Activated CD4-positive, alpha-beta T cell treated with anti-CD3 and anti-CD28 coated beads for 36 hours (primary cell): ENCODE data around the gene UBASH3A. TPM values are rescaled to one million over a fixed set of nuclear protein-coding genes. Genes with fewer than 3 reads are reported as not detected.
A peak's percentile ranks its signal among the peaks of the same experiment; 100 is the strongest.

Source experiments
- ATAC-seq: fragments of 200-7000 bp; cut with Tn5 transposase; one replicate; pipeline ENCODE4 v1.10.0; 2021; ENCODE audit warnings: mild to moderate bottlenecking, moderate library complexity
- CTCF ChIA-PET: fragments of 350-600 bp; sonication (Branson Sonifier 250); formaldehyde crosslinking; loops from one replicate; lab custom pipeline; 2021; ENCODE audit warnings: antibody characterized with exemption; lab: Charles Lee
- POLR2A ChIA-PET: fragments of 350-600 bp; sonication (Branson Sonifier 250); formaldehyde crosslinking; loops from one replicate; lab custom pipeline; 2021; ENCODE audit warnings: antibody characterized with exemption, inconsistent platforms; lab: Charles Lee
- DNase-seq: peaks from one replicate; pipeline ENCODE4 v3.0.0-alpha.2; 2020
- H3K27ac Mint-ChIP-seq: one replicate; pipeline ENCODE4 v1.8.0; 2021; ENCODE audit warnings: mixed read lengths
- H3K27me3 Mint-ChIP-seq: one replicate; pipeline ENCODE4 v1.8.0; 2021; ENCODE audit warnings: mixed read lengths
- H3K36me3 Mint-ChIP-seq: one replicate; pipeline ENCODE4 v1.8.0; 2021; ENCODE audit warnings: low read depth, mixed read lengths
- H3K4me1 Mint-ChIP-seq: one replicate; pipeline ENCODE4 v1.8.0; 2021; ENCODE audit warnings: mixed read lengths
- H3K4me3 Mint-ChIP-seq: one replicate; pipeline ENCODE4 v1.8.0; 2021; ENCODE audit warnings: mild to moderate bottlenecking, moderate library complexity, mixed read lengths
- H3K9me3 Mint-ChIP-seq: one replicate; pipeline ENCODE4 v1.8.0; 2021; ENCODE audit warnings: low read depth, mixed read lengths
- intact Hi-C, 2 experiments: fragments of 100-400 bp; cut with DNase I in 1 of 2; cut with micrococcal nuclease in 1 of 2; formaldehyde crosslinking; loops; one replicate each; pipeline versions ENCODE4 v1.14.2 to v1.15.1; 2022 to 2024; cut with DNase I, micrococcal nuclease
- total RNA-seq, 2 experiments: library from RNA; stranded (reverse); gene quantifications; one replicate each; pipeline ENCODE4 v1.2.3, GENCODE V29; 2021

Gene UBASH3A
- total RNA-seq, 2 experiments from 2014 or later = 37.3 to 39.0 TPM

DNA sequence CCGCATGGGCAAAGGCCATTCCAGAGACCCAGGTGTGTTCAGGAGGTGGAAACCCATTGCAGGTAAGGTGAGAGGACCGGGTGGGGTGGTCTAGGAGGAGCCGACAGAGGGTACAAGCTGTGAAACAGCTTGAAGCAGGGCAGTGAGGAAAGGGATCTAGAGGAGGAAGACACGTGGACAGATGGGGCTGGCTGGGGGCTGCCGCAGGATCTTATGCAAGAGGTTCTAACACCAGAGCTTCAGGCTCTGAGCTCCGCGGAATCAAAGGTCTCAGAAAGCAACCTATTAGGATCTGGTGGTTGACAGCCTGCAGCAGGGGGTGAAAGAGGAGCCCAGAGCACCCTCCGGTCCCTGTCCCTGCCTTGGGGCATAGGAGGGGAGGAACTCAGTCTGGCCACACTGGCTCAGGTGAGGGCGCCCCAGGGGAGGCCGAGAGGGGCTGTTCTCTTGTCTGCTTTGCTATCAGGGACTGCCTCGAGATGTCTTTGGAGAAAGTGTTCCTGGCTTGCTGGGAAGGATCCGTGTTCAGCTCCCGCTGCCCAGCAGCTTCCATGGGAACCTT is 39.3 kb upstream of the UBASH3A start:
- DNase-seq (no peak), ATAC-seq (no peak)
- Mint-ChIP-seq H3K27ac (no peak overlapping the region), H3K36me3 (no peaks in the 10 kb centered on the region), H3K9me3 (no peaks in the 10 kb centered on the region), H3K4me3 (no peak overlapping the region), H3K27me3 (no peaks in the 10 kb centered on the region), H3K4me1 (peaks cover 8% of the 10 kb centered on the region)
- ChIA-PET POLR2A (no interaction called here), CTCF (no interaction called here)
- intact Hi-C loops = no loop called here

DNA sequence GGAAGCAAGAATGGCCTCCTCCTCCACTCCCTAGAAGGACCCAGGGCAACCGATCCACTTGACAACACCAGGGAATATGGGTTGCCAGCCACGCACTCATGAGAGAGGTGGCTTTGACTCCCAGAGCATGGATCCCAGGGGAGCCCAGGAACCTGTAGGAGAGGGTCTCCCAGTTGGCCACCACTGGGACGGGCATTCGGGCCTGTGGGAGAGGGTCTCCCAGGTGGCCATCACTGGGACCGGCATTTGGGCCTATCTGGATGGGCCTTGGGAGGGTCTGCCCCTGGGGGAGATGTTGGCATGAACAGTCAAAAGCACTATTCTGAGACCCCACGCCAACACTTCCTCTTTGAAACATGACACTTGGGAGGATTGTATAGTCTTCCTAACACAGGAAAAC is 37.9 kb upstream of the UBASH3A start:
- CTCF ChIA-PET = no interaction called here
- Mint-ChIP-seq H3K27ac (no peak overlapping the region), H3K36me3 (peaks cover 3% of the 10 kb centered on the region), H3K4me3 (no peak overlapping the region), H3K27me3 (no peaks in the 10 kb centered on the region), H3K9me3 (no peaks in the 10 kb centered on the region), H3K4me1 (peaks cover 11% of the 10 kb centered on the region)
- ATAC-seq = no peak
- intact Hi-C loops = no loop called here
- POLR2A ChIA-PET = no interaction called here
- no peak for DNase-seq

DNA sequence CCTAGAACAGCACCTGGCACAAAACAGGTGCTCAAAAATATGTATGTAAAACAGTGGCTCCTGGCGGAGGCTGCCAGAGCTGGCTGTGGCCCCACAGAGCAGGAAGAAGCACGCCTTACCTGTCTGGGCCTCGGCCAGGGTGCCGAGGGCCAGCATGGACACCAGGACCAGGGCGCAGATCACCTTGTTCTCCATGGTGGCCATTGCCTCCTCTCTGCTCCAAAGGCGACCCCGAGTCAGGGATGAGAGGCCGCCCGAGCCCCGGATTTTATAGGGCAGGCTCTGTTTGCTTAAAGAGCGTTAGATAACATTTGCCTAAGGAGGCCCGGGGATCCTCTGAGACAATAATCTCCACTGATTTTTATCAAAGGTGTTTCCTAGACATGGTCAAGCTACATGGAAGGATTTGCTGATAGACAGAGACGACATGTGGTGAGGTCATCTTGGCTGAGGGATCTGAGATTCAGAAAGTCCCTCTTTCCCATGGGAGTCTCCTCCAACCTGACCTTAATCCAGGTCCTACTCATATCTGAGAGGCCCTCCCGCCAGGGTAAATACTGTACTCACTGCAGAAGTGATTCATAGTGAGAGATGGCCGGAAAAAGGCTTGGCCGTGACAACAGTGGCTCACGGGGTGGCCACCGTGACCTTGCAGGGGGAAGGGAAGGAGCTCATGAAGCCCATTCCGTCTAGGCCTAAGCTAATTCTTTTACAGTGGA is 37.3 kb upstream of the UBASH3A start, which contains the start of gene TFF1:
Gene TFF1 (minus strand): TSS at position 244 of the 719 bp plus-strand sequence. CDS start 40 bp downstream, at position 204.
- CTCF ChIA-PET = interaction anchor here (0.6 to 0.7 kb wide), 3 partner anchors 39 to 262 kb away, joined by 3 to 5 read pairs (median 4); no protein-coding TSS in a partner anchor
- no peak for DNase-seq
- intact Hi-C loops = no loop called here
- H3K4me3 Mint-ChIP-seq = no peak within 1 kb of the TSS
- no peaks in the 10 kb centered on the region for H3K27me3 Mint-ChIP-seq
- H3K36me3 Mint-ChIP-seq = peaks cover 9% of the 10 kb centered on the region
- ATAC-seq = no peak
- H3K4me1 Mint-ChIP-seq = peaks cover 16% of the 10 kb centered on the region
- POLR2A ChIA-PET = no interaction called here
- H3K9me3 Mint-ChIP-seq = no peaks in the 10 kb centered on the region
- H3K27ac Mint-ChIP-seq = no peak within 1 kb of the TSS

DNA sequence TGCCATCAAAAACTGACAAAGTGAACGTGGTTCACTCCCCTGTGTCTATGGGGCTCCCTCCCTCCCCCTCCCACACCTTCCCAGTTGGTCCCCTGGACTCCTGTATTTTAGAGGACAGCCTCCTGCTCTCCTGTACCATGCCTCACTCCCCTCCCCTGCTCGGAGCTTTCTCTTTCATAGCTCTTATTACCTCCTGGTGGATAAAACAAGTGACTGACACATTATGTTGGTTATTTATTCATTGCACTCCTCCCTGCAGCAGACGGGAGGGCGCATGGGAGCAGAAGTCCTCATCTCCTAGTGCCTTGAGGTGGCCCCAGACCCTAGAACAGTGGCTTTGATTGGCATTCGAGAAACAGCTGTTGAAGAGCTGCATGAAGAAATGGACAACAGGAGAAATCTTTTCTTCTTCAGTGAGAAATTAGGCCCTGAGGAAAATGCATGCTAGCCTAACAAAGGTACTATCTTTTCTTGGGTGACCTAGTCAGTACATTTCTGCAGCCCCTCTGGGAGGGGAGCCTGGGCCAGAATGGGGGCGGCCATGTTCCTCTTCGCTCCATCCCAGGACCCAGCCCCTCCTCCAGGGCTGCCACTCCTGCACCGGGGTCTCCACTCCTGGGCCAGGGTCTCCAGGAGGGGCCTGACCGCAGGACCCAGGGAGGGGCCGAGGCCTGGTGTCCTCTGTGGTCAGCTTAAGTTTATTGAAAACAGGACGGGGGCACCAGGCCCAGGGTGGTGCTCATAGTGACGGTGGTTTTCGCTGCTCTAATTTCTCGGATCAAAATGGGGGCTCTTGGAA is 36.1 kb upstream of the UBASH3A start:
- Mint-ChIP-seq H3K9me3 (no peaks in the 10 kb centered on the region), H3K36me3 (peaks cover 20% of the 10 kb centered on the region), H3K4me3 (no peak overlapping the region), H3K27ac (peak overlapping the region; percentile 83), H3K4me1 (peaks cover 21% of the 10 kb centered on the region), H3K27me3 (no peaks in the 10 kb centered on the region)
- ChIA-PET CTCF (interaction anchor here (0.5 to 1.4 kb wide), 8 partner anchors 11 to 100 kb away, joined by 3 to 4 read pairs (median 3); no protein-coding TSS in a partner anchor), POLR2A (interaction anchor here (0.7 kb wide), 1 partner anchor 26 kb away, joined by 8 read pairs; no protein-coding TSS in a partner anchor)
- DNase-seq (no peak), ATAC-seq (peak; percentile 13)
- intact Hi-C loops = no loop called here

DNA sequence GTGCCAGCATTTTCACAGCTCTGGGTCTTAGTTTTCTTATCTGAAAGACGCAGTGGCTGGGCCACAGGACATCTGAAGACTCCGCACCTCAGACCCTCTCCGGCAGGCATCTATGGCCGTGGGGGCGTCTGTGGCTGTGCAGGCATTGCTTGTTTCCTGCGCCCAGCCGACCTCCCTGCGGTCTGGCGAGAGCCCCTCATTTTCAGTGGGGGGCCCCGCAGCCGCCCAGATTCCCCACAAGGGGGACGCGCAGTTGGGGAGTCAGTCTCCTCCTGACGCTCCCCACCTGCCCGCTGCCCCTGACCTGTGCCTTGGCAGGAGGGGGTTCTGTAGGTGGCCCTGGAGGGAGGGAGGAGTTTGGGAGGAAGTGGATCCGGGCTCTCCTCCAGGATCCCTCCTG is 33.9 kb upstream of the UBASH3A start:
- Mint-ChIP-seq H3K36me3 (peaks cover 33% of the 10 kb centered on the region), H3K27me3 (no peaks in the 10 kb centered on the region), H3K9me3 (no peaks in the 10 kb centered on the region), H3K4me1 (peaks cover 43% of the 10 kb centered on the region), H3K4me3 (no peak overlapping the region), H3K27ac (peak overlapping the region; percentile 8)
- ATAC-seq = no peak
- POLR2A ChIA-PET = no interaction called here
- intact Hi-C loops = loop anchor here (1.0 to 5.0 kb wide), 3 partner anchors 33 to 37 kb away; no protein-coding TSS in a partner anchor
- DNase-seq = no peak
- CTCF ChIA-PET = interaction anchor here (0.6 kb wide), 1 partner anchor 75 kb away, joined by 3 read pairs; no protein-coding TSS in a partner anchor

DNA sequence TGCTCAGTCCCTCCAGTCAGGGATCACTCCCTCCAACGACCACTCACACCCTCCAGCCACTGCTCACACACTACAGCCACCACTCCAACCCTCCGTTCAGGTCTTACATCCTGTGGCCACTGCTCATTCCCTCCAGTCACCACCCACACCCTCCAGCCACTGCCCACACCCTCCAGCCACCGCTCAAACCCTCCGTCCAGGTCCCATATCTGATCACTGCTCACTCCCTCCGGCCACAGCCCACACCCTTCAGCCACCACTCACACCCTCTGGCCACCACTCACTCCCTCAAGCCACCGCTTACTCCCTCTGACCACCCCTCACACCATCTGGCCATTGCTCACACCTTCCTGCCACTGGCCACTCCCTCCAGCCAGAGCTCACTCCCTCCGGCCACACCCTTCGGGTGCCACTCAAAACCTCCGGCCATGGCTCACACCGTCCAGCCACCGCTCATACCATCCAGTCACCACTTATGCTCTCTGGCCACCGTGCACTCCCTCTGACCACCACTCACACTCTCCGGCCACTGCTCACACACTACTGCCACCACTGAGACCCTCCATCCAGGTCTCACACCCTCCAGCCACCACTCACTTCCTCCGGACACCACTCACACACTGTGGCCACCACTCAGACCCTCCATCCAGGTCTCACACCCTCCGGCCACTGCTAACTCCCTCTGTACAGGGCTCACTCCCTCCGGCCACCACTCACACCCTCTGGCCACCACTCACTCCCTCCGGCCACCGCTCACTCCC is 32.6 kb upstream of the UBASH3A start:
- POLR2A ChIA-PET = no interaction called here
- Mint-ChIP-seq H3K27me3 (no peaks in the 10 kb centered on the region), H3K9me3 (no peaks in the 10 kb centered on the region), H3K4me1 (peaks cover 54% of the 10 kb centered on the region), H3K36me3 (peaks cover 39% of the 10 kb centered on the region), H3K4me3 (peak overlapping the region; percentile 9), H3K27ac (peak overlapping the region; percentile 59)
- ATAC-seq (no peak), DNase-seq (no peak)
- CTCF ChIA-PET = interaction anchor here (2.4 kb wide), 1 partner anchor 11 kb away, joined by 6 read pairs; no protein-coding TSS in a partner anchor
- intact Hi-C loops = loop anchor here (1.0 to 5.0 kb wide), 3 partner anchors 34 to 37 kb away; no protein-coding TSS in a partner anchor

DNA sequence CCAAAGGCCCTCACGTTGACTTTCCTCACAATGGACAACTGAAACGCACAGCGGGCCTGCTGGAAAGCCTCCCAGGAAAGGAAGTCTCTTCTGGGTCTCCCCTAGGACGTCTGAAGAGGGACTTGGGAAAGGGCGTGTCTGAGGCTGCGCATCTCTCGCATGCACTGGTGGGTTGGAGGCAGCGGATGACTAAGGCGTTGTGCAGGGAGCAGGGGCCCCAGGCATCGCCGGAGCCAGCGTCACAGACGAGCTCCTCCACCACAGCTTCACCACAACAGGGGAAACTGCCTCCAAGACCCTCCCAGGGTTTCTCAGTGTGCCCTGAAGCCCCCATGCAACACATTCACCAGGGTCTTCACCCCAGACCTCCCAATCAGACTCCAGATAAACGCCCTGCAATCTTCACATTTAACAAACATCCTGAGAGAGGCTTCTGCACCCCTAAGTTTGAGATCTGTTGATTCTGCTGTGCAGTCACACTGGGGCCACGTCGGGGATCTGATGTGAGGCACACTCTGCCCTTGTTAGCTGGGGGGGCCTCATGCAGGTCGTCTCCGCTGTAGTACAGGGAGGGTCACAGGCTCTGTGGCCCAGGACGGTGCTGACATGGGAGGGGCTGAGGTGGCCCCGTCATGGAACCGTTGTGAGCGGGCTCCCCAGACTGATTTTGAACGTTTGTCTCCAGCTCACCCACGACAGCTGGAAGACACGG is 30.4 kb upstream of the UBASH3A start:
- POLR2A ChIA-PET = interaction anchor here (0.6 to 3.3 kb wide), 4 partner anchors 20 to 50 kb away, joined by 3 to 15 read pairs (median 4); partner anchors contain the start of gene UBASH3A
- Mint-ChIP-seq H3K4me1 (peaks cover 52% of the 10 kb centered on the region), H3K27me3 (no peaks in the 10 kb centered on the region), H3K4me3 (peak overlapping the region; percentile 37), H3K27ac (peak overlapping the region; percentile 92), H3K9me3 (no peaks in the 10 kb centered on the region), H3K36me3 (peaks cover 61% of the 10 kb centered on the region)
- ATAC-seq (peak; percentile 76), DNase-seq (peak; percentile 78)
- CTCF ChIA-PET = interaction anchor here (0.5 to 3.0 kb wide), 8 partner anchors 12 to 120 kb away, joined by 3 to 11 read pairs (median 4); no protein-coding TSS in a partner anchor
- intact Hi-C loops = loop anchor here (1.0 to 5.0 kb wide), 4 partner anchors 34 to 75 kb away; no protein-coding TSS in a partner anchor

DNA sequence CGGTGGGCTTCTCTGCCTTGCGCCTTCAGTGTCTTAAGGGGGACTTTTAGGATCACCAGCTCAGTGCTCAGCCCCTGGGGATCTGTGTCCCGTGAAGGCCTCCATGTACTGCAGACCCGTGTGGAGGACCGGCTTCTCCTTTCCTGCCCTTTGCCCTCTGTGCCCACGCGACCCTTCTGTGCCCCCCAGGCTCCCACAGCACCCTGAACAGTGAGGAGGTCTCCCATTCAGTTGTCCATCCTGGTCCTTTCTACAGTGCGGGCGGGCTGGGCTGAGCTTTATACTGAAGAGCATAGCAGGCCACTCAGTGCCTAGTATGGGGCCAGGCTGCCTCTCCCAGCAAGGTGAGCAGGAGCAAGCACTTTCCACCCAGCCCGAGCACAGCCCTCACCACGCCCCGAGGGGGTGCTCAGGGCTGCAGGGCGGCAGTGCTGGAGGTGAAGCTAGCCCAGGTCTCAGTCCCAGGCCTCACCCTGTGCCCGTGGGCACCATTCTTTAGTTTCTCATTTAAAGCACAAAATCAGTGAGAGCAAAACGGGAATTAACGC is 29.7 kb upstream of the UBASH3A start:
- peaks cover 50% of the 10 kb centered on the region for H3K4me1 Mint-ChIP-seq
- CTCF ChIA-PET = interaction anchor here (0.5 to 3.0 kb wide), 10 partner anchors 10 to 121 kb away, joined by 3 to 11 read pairs (median 4); no protein-coding TSS in a partner anchor

DNA sequence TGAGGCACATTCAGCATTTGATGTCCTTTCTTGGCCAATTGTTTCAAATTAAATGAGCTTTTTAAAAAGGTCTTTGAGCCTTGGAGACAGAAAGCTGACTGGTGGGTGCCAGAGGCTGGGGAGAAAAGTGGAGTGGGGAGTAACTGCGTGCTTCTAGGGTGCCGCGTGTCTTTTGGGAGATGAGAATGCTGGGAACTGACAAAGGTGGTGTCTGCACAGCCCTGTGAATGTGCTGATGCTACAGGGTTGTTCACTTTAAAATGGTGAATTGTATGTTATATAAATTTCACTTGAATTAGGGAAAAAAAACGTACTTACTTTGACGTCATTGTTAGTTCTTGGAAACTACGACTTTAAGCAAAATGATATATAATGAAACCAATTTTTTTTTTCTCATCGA is 29.2 kb upstream of the UBASH3A start:
- DNase-seq = no peak
- intact Hi-C loops = loop anchor here (2.0 to 5.0 kb wide), 4 partner anchors 18 to 37 kb away; no protein-coding TSS in a partner anchor
- Mint-ChIP-seq H3K4me3 (peak overlapping the region; percentile 39), H3K27me3 (no peaks in the 10 kb centered on the region), H3K36me3 (peaks cover 67% of the 10 kb centered on the region), H3K9me3 (no peaks in the 10 kb centered on the region), H3K27ac (peak overlapping the region; percentile 92), H3K4me1 (peaks cover 50% of the 10 kb centered on the region)
- ChIA-PET POLR2A (interaction anchor here (0.6 to 3.3 kb wide), 6 partner anchors 19 to 95 kb away, joined by 3 to 15 read pairs (median 4); partner anchors contain the start of gene UBASH3A), CTCF (interaction anchor here (0.6 to 3.0 kb wide), 6 partner anchors 10 to 36 kb away, joined by 3 to 11 read pairs (median 6); no protein-coding TSS in a partner anchor)
- ATAC-seq = peak; percentile 27

More for the DNA sequence above, 29.7 kb upstream of the UBASH3A start:
- POLR2A ChIA-PET = interaction anchor here (0.6 to 3.3 kb wide), 6 partner anchors 19 to 96 kb away, joined by 3 to 15 read pairs (median 4); partner anchors contain the start of gene UBASH3A
- Mint-ChIP-seq H3K4me3 (peak overlapping the region; percentile 39), H3K36me3 (peaks cover 64% of the 10 kb centered on the region), H3K27ac (peak overlapping the region; percentile 92), H3K27me3 (no peaks in the 10 kb centered on the region), H3K9me3 (no peaks in the 10 kb centered on the region)
- intact Hi-C loops = loop anchor here (1.0 to 5.0 kb wide), 6 partner anchors 19 to 75 kb away; no protein-coding TSS in a partner anchor
- ATAC-seq (no peak), DNase-seq (no peak)
